IPS-NIHi7 (cell line): ENCODE measurements around the gene LLCFC1.

Experiments
- DNase-seq: peaks from one replicate; pipeline ENCODE4 v3.0.0; 2012; ENCODE audit warnings: mixed read lengths; ENCODE audit errors: extremely low spot score

LLCFC1 gene

DNA sequence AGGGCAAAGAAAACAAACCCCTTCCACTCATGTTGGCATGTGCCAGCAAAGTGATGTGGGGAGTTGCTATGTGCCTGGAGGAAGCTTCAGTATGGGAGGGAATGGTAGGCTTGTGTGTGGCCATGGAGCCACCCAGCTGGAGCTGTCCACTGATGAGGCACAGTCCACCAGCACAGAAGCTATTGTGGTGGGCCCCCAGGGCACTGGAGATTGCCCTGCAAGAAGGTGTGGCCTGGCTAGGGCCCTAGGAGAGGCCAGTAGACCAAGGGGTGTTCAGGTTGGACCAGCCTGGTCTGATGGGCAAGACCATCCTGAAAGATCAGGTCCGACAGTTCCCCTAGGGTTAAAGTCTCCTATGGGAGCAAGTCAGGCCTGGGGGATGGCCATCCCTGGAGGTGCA lies 45.0 kb downstream of the LLCFC1 start:
- no peak for DNase-seq
